ENCODE measurements around the gene LCOR. TPM values are rescaled to one million over a fixed set of nuclear protein-coding genes. Genes with fewer than 3 reads are reported as not detected.

The LCOR gene
- total and polyA plus RNA-seq, 4 experiments from 2014 or later = 15.0 to 44.9 (median 32.6) TPM

GRCh38 chr10:96999337-96999736 lies 167.2 kb downstream of the LCOR start:
- no peaks in the 10 kb centered on the region for H3K27me3 Mint-ChIP-seq
- no peak overlapping the region for H3K4me3 Mint-ChIP-seq
- no peaks in the 10 kb centered on the region for H3K9me3 Mint-ChIP-seq
- H3K27me3 ChIP-seq (ENCODE audit: insufficient read depth, low read length) = no peaks in the 10 kb centered on the region
- no peak for DNase-seq
- no peaks in the 10 kb centered on the region for H3K4me1 ChIP-seq (ENCODE audit: insufficient read depth, low read length)
- H3K36me3 Mint-ChIP-seq = no peaks in the 10 kb centered on the region
- H3K36me3 ChIP-seq (ENCODE audit: insufficient read depth, low read length) = no peaks in the 10 kb centered on the region
- no peak overlapping the region for H3K27ac ChIP-seq (ENCODE audit: low read depth, low read length)
- H3K4me1 Mint-ChIP-seq = no peaks in the 10 kb centered on the region
- H3K9me3 ChIP-seq (ENCODE audit: control insufficient read depth in 1 of 2, low read length in 2 of 2) = no peaks in the 10 kb centered on the region
- H3K27ac Mint-ChIP-seq = no peak overlapping the region
- intact Hi-C loops (cut with micrococcal nuclease) = no loop called here
- CTCF ChIA-PET (ENCODE audit: partially characterized antibody) = no interaction called here
- POLR2A ChIA-PET (ENCODE audit: partially characterized antibody) = no interaction called here
- no peak overlapping the region for H3K4me3 ChIP-seq (ENCODE audit: low read length in 2 of 2)

DNA sequence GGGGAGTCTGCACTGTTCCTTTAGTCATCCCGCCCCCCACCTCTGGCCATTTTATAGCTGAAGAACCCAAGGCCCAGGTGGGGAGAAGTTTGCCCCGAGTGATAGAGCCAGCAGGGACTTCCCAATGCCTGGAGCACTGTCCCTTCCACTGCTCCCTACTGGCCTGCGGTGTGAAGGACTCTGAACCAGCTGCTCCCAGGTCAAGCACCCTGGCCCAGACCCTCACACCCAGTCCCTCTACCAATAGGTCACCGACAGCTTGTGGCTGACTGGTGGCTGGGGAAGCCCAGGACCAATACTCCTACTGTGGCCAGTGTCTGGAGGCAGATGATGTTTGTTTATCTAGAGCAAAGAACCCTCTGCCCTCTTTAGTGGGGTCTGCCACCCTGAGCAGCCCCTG lies 167.9 kb downstream of the LCOR start:
- H3K9me3 Mint-ChIP-seq = no peaks in the 10 kb centered on the region
- Histone ChIP-seq H3K4me3 (ENCODE audit: low read length in 2 of 2) (no peak overlapping the region), H3K27me3 (ENCODE audit: insufficient read depth, low read length) (no peaks in the 10 kb centered on the region), H3K27ac (ENCODE audit: low read depth, low read length) (no peak overlapping the region), H3K4me1 (ENCODE audit: insufficient read depth, low read length) (no peaks in the 10 kb centered on the region), H3K9me3 (ENCODE audit: control insufficient read depth in 1 of 2, low read length in 2 of 2) (no peaks in the 10 kb centered on the region), H3K36me3 (ENCODE audit: insufficient read depth, low read length) (no peaks in the 10 kb centered on the region)
- H3K27ac Mint-ChIP-seq = no peak overlapping the region
- H3K36me3 Mint-ChIP-seq = no peaks in the 10 kb centered on the region
- H3K4me1 Mint-ChIP-seq = no peaks in the 10 kb centered on the region
- ChIA-PET CTCF (ENCODE audit: partially characterized antibody) (no interaction called here), POLR2A (ENCODE audit: partially characterized antibody) (no interaction called here)
- no peaks in the 10 kb centered on the region for H3K27me3 Mint-ChIP-seq
- no peak overlapping the region for H3K4me3 Mint-ChIP-seq
- DNase-seq = no peak
- intact Hi-C loops (cut with micrococcal nuclease) = no loop called here

- Mint-ChIP-seq H3K4me3 (no peak overlapping the region), H3K36me3 (no peaks in the 10 kb centered on the region), H3K27me3 (peaks cover 0 to 2% of the 10 kb centered on the region in 2 donors), H3K4me1 (no peaks in the 10 kb centered on the region), H3K27ac (no peak overlapping the region), H3K9me3 (peaks cover 0 to 5% (median 3%) of the 10 kb centered on the region in 8 donors)
- DNase-seq = no peak
- no peaks in the 10 kb centered on the region for H3K9me3 ChIP-seq (ENCODE audit: control insufficient read depth in 1 of 2, low read length in 2 of 2)
- no peak overlapping the region for H3K27ac ChIP-seq (ENCODE audit: low read depth, low read length)
- ChIA-PET CTCF (ENCODE audit: partially characterized antibody) (no interaction called here), POLR2A (ENCODE audit: partially characterized antibody) (no interaction called here)
- H3K27me3 ChIP-seq (ENCODE audit: insufficient read depth, low read length) = no peaks in the 10 kb centered on the region
- no peaks in the 10 kb centered on the region for H3K4me1 ChIP-seq (ENCODE audit: insufficient read depth, low read length)
- H3K36me3 ChIP-seq (ENCODE audit: insufficient read depth, low read length) = no peaks in the 10 kb centered on the region
- no peak overlapping the region for H3K4me3 ChIP-seq (ENCODE audit: low read length in 2 of 2)
- intact Hi-C loops (cut with micrococcal nuclease) = no loop called here
Observed at GRCh38 chr10:97000487-97001182, 168.5 kb downstream of the LCOR start.

DNA sequence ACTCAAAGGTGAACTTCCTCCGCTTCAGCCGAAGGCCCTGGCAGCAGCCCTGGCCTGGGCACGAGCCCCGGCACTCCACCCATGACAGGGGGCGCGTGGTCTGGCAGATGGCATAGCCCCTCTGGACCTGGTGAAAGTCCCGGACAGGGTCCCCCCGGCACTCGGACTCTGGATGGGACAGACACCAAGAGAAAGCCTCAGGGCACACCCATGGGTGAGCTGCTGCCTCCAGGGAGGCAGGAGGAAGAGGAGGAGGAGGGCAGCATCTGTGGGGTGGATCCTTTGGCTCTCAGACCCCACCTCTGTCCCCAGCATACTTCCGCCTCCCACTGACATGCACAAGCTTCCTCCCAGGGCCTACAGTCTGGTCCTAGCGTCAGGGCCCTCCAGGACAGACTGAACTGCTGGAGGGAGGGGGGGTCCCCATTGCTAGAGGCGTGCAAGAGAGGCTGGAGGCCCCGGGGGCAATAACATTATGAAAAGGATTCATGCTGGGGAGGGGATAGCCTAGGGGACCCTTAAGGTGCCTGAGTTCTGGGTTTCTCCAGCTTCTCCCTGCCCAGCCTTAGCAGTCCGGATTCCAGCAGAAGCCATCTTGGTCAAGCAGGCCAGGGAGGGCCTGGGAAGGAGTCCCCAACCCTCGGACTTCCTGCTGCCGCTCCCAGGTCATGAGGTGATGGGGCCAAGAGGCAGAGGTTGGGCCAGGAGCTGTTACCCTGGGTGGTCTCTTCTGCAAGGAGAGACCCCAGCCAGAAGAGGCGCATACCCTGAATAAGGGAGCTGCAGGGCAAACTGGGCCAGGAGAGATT lies 169.3 kb downstream of the LCOR start:
- no peaks in the 10 kb centered on the region for H3K9me3 ChIP-seq (ENCODE audit: control insufficient read depth in 1 of 2, low read length in 2 of 2)
- no peaks in the 10 kb centered on the region for H3K36me3 ChIP-seq (ENCODE audit: insufficient read depth, low read length)
- H3K27ac ChIP-seq (ENCODE audit: low read depth, low read length) = no peak overlapping the region
- Mint-ChIP-seq H3K4me1 (no peaks in the 10 kb centered on the region), H3K27me3 (peaks cover 0 to 2% of the 10 kb centered on the region in 2 donors), H3K36me3 (no peaks in the 10 kb centered on the region), H3K27ac (no peak overlapping the region), H3K4me3 (no peak overlapping the region), H3K9me3 (peaks cover 0 to 12% (median 8%) of the 10 kb centered on the region in 8 donors)
- intact Hi-C loops (cut with micrococcal nuclease) = no loop called here
- ChIA-PET POLR2A (ENCODE audit: partially characterized antibody) (no interaction called here), CTCF (ENCODE audit: partially characterized antibody) (no interaction called here)
- no peaks in the 10 kb centered on the region for H3K4me1 ChIP-seq (ENCODE audit: insufficient read depth, low read length)
- H3K4me3 ChIP-seq (ENCODE audit: low read length in 2 of 2) = no peak overlapping the region
- DNase-seq = no peak
- no peaks in the 10 kb centered on the region for H3K27me3 ChIP-seq (ENCODE audit: insufficient read depth, low read length)

- CTCF ChIA-PET (ENCODE audit: partially characterized antibody) = no interaction called here
- Mint-ChIP-seq H3K27me3 (peaks cover 0 to 3% of the 10 kb centered on the region in 2 donors), H3K36me3 (peaks cover 0 to 4% of the 10 kb centered on the region in 2 donors), H3K4me3 (no peak overlapping the region), H3K27ac (no peak overlapping the region), H3K9me3 (peaks cover 0 to 25% (median 21%) of the 10 kb centered on the region in 8 donors), H3K4me1 (no peaks in the 10 kb centered on the region)
- DNase-seq = no peak
- Histone ChIP-seq H3K9me3 (ENCODE audit: control insufficient read depth in 1 of 2, low read length in 2 of 2) (peaks cover 0 to 4% of the 10 kb centered on the region in 2 donors), H3K27ac (ENCODE audit: low read depth, low read length) (no peak overlapping the region), H3K4me3 (ENCODE audit: low read length in 2 of 2) (no peak overlapping the region), H3K36me3 (ENCODE audit: insufficient read depth, low read length) (no peaks in the 10 kb centered on the region), H3K4me1 (ENCODE audit: insufficient read depth, low read length) (no peaks in the 10 kb centered on the region), H3K27me3 (ENCODE audit: insufficient read depth, low read length) (no peaks in the 10 kb centered on the region)
- intact Hi-C loops (cut with micrococcal nuclease) = no loop called here
- POLR2A ChIA-PET (ENCODE audit: partially characterized antibody) = no interaction called here
Observed at GRCh38 chr10:97002670-97003069, 170.6 kb downstream of the LCOR start.

- Mint-ChIP-seq H3K4me1 (no peaks in the 10 kb centered on the region), H3K27me3 (peaks cover 0 to 4% of the 10 kb centered on the region in 2 donors), H3K4me3 (no peak overlapping the region), H3K36me3 (peaks cover 0 to 4% of the 10 kb centered on the region in 2 donors), H3K27ac (no peak overlapping the region), H3K9me3 (peaks cover 0 to 29% (median 25%) of the 10 kb centered on the region in 8 donors)
- H3K4me1 ChIP-seq (ENCODE audit: insufficient read depth, low read length) = no peaks in the 10 kb centered on the region
- DNase-seq = no peak
- POLR2A ChIA-PET (ENCODE audit: partially characterized antibody) = no interaction called here
- H3K36me3 ChIP-seq (ENCODE audit: insufficient read depth, low read length) = no peaks in the 10 kb centered on the region
- H3K27me3 ChIP-seq (ENCODE audit: insufficient read depth, low read length) = no peaks in the 10 kb centered on the region
- peaks cover 0 to 5% of the 10 kb centered on the region in 2 donors for H3K9me3 ChIP-seq (ENCODE audit: control insufficient read depth in 1 of 2, low read length in 2 of 2)
- CTCF ChIA-PET (ENCODE audit: partially characterized antibody) = no interaction called here
- H3K27ac ChIP-seq (ENCODE audit: low read depth, low read length) = no peak overlapping the region
- intact Hi-C loops (cut with micrococcal nuclease) = no loop called here
- no peak overlapping the region for H3K4me3 ChIP-seq (ENCODE audit: low read length in 2 of 2)
Observed at GRCh38 chr10:97003151-97003803, 171.2 kb downstream of the LCOR start.

DNA sequence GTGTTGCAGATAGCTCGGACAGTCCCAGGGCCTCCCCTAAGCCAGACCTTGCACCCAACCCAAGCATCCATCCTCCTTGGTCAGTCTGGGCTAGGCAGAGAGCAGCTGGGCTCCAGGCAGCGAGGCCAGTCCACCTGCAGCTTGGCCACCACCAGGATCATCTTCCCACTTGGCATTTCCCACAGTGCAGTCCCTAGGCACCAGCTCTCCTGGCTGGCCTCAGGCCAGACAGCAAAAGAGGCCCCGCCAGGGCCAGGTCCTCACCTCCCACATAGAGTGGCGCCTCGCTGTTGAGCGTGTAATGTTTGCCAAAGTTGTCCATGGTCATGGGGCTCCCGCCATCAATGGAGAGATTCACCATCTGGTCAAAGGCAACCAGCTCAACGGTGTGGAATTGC lies 171.7 kb downstream of the LCOR start:
- H3K4me3 ChIP-seq (ENCODE audit: low read length in 2 of 2) = no peak overlapping the region
- ChIA-PET CTCF (ENCODE audit: partially characterized antibody) (no interaction called here), POLR2A (ENCODE audit: partially characterized antibody) (no interaction called here)
- no peak overlapping the region for H3K27ac ChIP-seq (ENCODE audit: low read depth, low read length)
- H3K4me1 ChIP-seq (ENCODE audit: insufficient read depth, low read length) = no peaks in the 10 kb centered on the region
- no peaks in the 10 kb centered on the region for H3K27me3 ChIP-seq (ENCODE audit: insufficient read depth, low read length)
- Mint-ChIP-seq H3K4me3 (no peak overlapping the region), H3K9me3 (peaks cover 0 to 29% (median 25%) of the 10 kb centered on the region in 8 donors), H3K4me1 (no peaks in the 10 kb centered on the region), H3K27ac (no peak overlapping the region), H3K36me3 (peaks cover 0 to 4% of the 10 kb centered on the region in 2 donors), H3K27me3 (peaks cover 0 to 4% of the 10 kb centered on the region in 2 donors)
- H3K9me3 ChIP-seq (ENCODE audit: control insufficient read depth in 1 of 2, low read length in 2 of 2) = peaks cover 0 to 5% of the 10 kb centered on the region in 2 donors
- H3K36me3 ChIP-seq (ENCODE audit: insufficient read depth, low read length) = no peaks in the 10 kb centered on the region
- intact Hi-C loops (cut with micrococcal nuclease) = no loop called here
- no peak for DNase-seq
